ENCODE measurements around the gene ACBD4.

GRCh38 chr17:45102856-45103255 lies 32.6 kb upstream of the ACBD4 start:
- TF ChIP-seq CTCF (conservative IDR thresholded peaks at IDR 0.05; ENCODE audit: low read depth, low read length) (no peak), EZH2 (IDR thresholded peaks at IDR 0.05; ENCODE audit: borderline replicate concordance, low read depth, low read length, poor library complexity, severe bottlenecking) (no peak)
